Karpas-422 (cell line): ENCODE measurements around the gene KCNH1. TPM values are rescaled to one million over a fixed set of nuclear protein-coding genes. Genes with fewer than 3 reads are reported as not detected.

Experiments
- DNase-seq: peaks from one replicate; pipeline ENCODE4 v3.0.0-alpha.2; 2015
- H2AFZ ChIP-seq: fragments of 200-600 bp; sonication (generic); 2 replicates; pipeline ENCODE4 v1.6.1; 2014; ENCODE audit warnings: antibody characterized with exemption, low read length, mixed read lengths
- H3K27ac ChIP-seq: fragments of 200-600 bp; sonication (generic); 2 replicates; pipeline ENCODE4 v1.5.1; 2014; ENCODE audit warnings: mild to moderate bottlenecking, low read length, moderate library complexity
- H3K27me3 ChIP-seq: fragments of 200-600 bp; sonication (generic); 2 replicates; pipeline ENCODE4 v1.6.1; 2014; ENCODE audit warnings: low read length, mixed read lengths
- H3K36me3 ChIP-seq: fragments of 200-600 bp; sonication (generic); 2 replicates; pipeline ENCODE4 v1.6.1; 2014; ENCODE audit warnings: low read length, mixed read lengths; ENCODE audit not compliant: insufficient read depth
- H3K4me1 ChIP-seq: fragments of 200-600 bp; sonication (generic); 2 replicates; pipeline ENCODE4 v1.6.1; 2014; ENCODE audit warnings: mild to moderate bottlenecking, low read length, mixed read lengths
- H3K4me2 ChIP-seq: fragments of 200-600 bp; sonication (generic); 2 replicates; pipeline ENCODE4 v1.6.1; 2014; ENCODE audit warnings: low read length, low read depth, mild to moderate bottlenecking; ENCODE audit not compliant: poor library complexity, severe bottlenecking
- H3K4me3 ChIP-seq: fragments of 200-600 bp; sonication (generic); 2 replicates; pipeline ENCODE4 v1.5.1; 2014; ENCODE audit warnings: mild to moderate bottlenecking, antibody characterized with exemption, low read length, mixed read lengths
- H3K79me2 ChIP-seq: fragments of 200-600 bp; sonication (generic); 2 replicates; pipeline ENCODE4 v1.6.1; 2014; ENCODE audit warnings: mild to moderate bottlenecking, low read length, mixed read lengths
- H3K9ac ChIP-seq: fragments of 200-600 bp; sonication (generic); 2 replicates; pipeline ENCODE4 v1.6.0; 2014; ENCODE audit warnings: low read length
- H3K9me2 ChIP-seq: fragments of 200-600 bp; sonication (generic), shearing (Covaris generic); replicated peaks from 2 replicates; pipeline ENCODE4 v1.6.0; 2014; ENCODE audit warnings: mild to moderate bottlenecking, low read length, moderate library complexity; ENCODE audit not compliant: insufficient read depth
- H3K9me3 ChIP-seq: fragments of 300-700, 200-600 bp; sonication (generic); 2 replicates; pipeline ENCODE4 v1.6.1; 2014; ENCODE audit warnings: low read length, mixed read lengths
- H4K20me1 ChIP-seq: fragments of 200-600 bp; sonication (generic); 2 replicates; pipeline ENCODE4 v1.6.1; 2014; ENCODE audit warnings: mild to moderate bottlenecking, antibody characterized with exemption, low read length, low read depth; ENCODE audit not compliant: insufficient read depth
- total RNA-seq: library from RNA; depleted of rRNA; stranded (reverse); fragments of >200 nt; shearing (Covaris generic); gene quantifications from 2 replicates; pipeline ENCODE4 v1.2.3, GENCODE V29; 2014; ENCODE audit warnings: low replicate concordance

KCNH1 gene
- total RNA-seq, 1 experiment from 2014 or later, result not detected

DNA sequence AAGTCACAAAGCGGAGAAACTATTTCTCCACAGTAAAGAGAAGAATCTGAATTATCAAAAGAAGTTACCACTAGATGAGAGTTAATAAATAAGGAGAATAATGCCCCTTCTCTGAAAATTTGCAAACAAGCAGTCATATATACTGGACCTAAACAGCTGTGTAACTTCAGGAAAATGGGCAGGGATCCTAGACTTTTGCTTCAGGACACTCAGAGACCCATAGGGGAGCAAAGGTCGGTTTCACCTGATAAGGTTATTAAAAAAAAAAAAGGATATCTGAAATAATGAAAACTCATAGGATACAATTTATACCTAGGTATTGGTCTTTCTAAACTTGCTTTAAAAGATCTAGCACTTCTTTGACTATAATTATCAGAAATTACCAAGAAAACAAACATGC is 191.4 kb downstream of the KCNH1 start:
- no peaks in the 10 kb centered on the region for H3K9me2 ChIP-seq
- no peaks in the 10 kb centered on the region for H3K36me3 ChIP-seq
- H3K9me3 ChIP-seq, result no peaks in the 10 kb centered on the region
- no peaks in the 10 kb centered on the region for H3K27me3 ChIP-seq
- no peak overlapping the region for H3K9ac ChIP-seq
- DNase-seq, result no peak
- H3K4me3 ChIP-seq, result no peak overlapping the region
- H3K4me1 ChIP-seq, result no peaks in the 10 kb centered on the region
- H4K20me1 ChIP-seq, result no peaks in the 10 kb centered on the region
- H2AFZ ChIP-seq, result no peak overlapping the region
- no peak overlapping the region for H3K27ac ChIP-seq
- H3K79me2 ChIP-seq, result no peaks in the 10 kb centered on the region
- no peak overlapping the region for H3K4me2 ChIP-seq

GRCh38 chr1:210940081-210940617 is 193.8 kb downstream of the KCNH1 start:
- Histone ChIP-seq H3K79me2 (no peaks in the 10 kb centered on the region), H3K9ac (no peak overlapping the region), H3K9me2 (no peaks in the 10 kb centered on the region), H3K36me3 (no peaks in the 10 kb centered on the region), H4K20me1 (no peaks in the 10 kb centered on the region), H3K9me3 (no peaks in the 10 kb centered on the region), H3K4me3 (no peak overlapping the region), H3K27me3 (no peaks in the 10 kb centered on the region), H3K4me2 (no peak overlapping the region), H3K4me1 (no peaks in the 10 kb centered on the region), H3K27ac (no peak overlapping the region), H2AFZ (no peak overlapping the region)
- DNase-seq, result no peak

DNA sequence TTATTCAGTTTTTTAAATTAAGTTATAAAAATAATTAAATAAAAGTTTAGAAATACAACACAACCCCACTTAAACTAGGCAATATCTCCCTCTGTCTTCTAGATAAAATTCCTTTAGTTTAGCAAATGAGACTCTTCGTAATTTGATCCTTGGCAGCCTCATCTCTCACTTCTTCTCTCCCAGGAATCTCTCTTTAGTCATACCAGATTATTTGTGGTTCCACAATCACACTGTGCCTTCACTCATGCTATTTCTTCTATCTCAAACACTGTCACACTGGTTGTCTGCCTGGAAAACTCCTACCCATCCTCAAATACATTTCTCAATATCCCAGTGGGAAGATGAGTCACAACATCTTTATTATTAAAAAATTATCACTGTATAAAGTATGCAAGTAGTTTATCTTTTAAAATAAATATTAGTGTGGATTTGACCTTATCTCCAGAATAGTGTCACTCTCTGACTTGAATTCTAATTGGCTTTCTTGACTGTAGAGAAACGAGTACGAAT is 195.5 kb downstream of the KCNH1 start:
- Histone ChIP-seq H4K20me1 (no peaks in the 10 kb centered on the region), H3K4me1 (no peaks in the 10 kb centered on the region), H3K4me2 (no peak overlapping the region), H2AFZ (no peak overlapping the region), H3K36me3 (no peaks in the 10 kb centered on the region), H3K27ac (no peak overlapping the region), H3K9me3 (no peaks in the 10 kb centered on the region), H3K27me3 (no peaks in the 10 kb centered on the region), H3K9me2 (no peaks in the 10 kb centered on the region), H3K4me3 (no peak overlapping the region), H3K9ac (no peak overlapping the region), H3K79me2 (no peaks in the 10 kb centered on the region)
- no peak for DNase-seq

GRCh38 chr1:210937846-210938245 is 196.1 kb downstream of the KCNH1 start:
- no peaks in the 10 kb centered on the region for H3K9me3 ChIP-seq
- no peak overlapping the region for H3K9ac ChIP-seq
- no peaks in the 10 kb centered on the region for H3K9me2 ChIP-seq
- no peak for DNase-seq
- no peak overlapping the region for H3K4me2 ChIP-seq
- no peaks in the 10 kb centered on the region for H3K4me1 ChIP-seq
- H3K27me3 ChIP-seq, result no peaks in the 10 kb centered on the region
- no peak overlapping the region for H3K4me3 ChIP-seq
- H4K20me1 ChIP-seq, result no peaks in the 10 kb centered on the region
- H3K79me2 ChIP-seq, result no peaks in the 10 kb centered on the region
- H3K36me3 ChIP-seq, result no peaks in the 10 kb centered on the region
- no peak overlapping the region for H2AFZ ChIP-seq
- H3K27ac ChIP-seq, result no peak overlapping the region

DNA sequence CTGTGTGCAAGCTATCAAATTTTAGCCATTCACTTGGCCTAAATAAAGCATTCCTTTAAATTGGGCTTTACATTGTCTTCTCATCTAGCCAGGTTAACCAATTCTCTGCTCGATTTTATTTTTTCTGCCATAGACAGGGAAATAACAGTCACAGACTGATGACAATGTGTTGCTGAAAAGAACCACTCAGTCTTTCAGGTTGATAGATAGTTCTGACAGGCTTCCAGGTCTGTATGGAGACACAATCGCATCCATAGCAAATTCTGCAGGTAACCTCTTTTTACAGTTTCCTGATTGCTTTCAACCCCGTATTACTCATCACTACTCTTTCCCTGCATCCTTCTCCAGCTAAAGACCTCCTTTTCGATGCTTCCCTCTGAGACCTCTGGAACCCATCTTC is 198.0 kb downstream of the KCNH1 start:
- 0 out of 2 replicates have a peak, but pooled peaks cover 3% of the 10 kb centered on the region for H3K9me2 ChIP-seq
- H3K9me3 ChIP-seq, result no peaks in the 10 kb centered on the region
- no peak overlapping the region for H3K4me2 ChIP-seq
- no peak for DNase-seq
- no peak overlapping the region for H3K9ac ChIP-seq
- H2AFZ ChIP-seq, result no peak overlapping the region
- H3K4me1 ChIP-seq, result no peaks in the 10 kb centered on the region
- no peak overlapping the region for H3K27ac ChIP-seq
- H4K20me1 ChIP-seq, result no peaks in the 10 kb centered on the region
- no peaks in the 10 kb centered on the region for H3K36me3 ChIP-seq
- no peak overlapping the region for H3K4me3 ChIP-seq
- no peaks in the 10 kb centered on the region for H3K79me2 ChIP-seq
- H3K27me3 ChIP-seq, result no peaks in the 10 kb centered on the region

DNA sequence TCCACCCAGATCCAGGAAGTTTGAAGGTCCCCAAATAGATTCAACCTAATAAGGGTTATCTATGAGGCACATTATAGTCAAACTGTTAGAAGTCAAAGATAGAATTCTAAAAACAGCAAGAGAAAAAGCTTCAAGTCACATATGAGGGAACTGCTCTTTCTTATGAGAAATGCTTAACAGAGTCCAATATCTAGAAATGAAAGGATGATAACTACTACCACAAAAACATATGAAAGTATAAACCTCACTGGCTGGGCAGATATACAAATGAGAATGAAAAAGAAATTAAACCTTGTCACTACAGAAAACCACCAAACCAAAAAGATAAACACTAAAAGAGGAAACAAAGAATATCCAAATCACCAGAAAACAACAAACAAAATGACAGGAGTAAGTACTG is 201.8 kb downstream of the KCNH1 start:
- Histone ChIP-seq H3K9me3 (no peaks in the 10 kb centered on the region), H4K20me1 (no peaks in the 10 kb centered on the region), H3K36me3 (no peaks in the 10 kb centered on the region), H3K79me2 (no peaks in the 10 kb centered on the region), H3K27ac (no peak overlapping the region), H3K4me1 (no peaks in the 10 kb centered on the region), H3K9me2 (0 out of 2 replicates have a peak, but pooled peaks cover 3% of the 10 kb centered on the region), H3K27me3 (no peaks in the 10 kb centered on the region), H2AFZ (no peak overlapping the region), H3K4me2 (no peak overlapping the region), H3K9ac (no peak overlapping the region), H3K4me3 (no peak overlapping the region)
- no peak for DNase-seq

DNA sequence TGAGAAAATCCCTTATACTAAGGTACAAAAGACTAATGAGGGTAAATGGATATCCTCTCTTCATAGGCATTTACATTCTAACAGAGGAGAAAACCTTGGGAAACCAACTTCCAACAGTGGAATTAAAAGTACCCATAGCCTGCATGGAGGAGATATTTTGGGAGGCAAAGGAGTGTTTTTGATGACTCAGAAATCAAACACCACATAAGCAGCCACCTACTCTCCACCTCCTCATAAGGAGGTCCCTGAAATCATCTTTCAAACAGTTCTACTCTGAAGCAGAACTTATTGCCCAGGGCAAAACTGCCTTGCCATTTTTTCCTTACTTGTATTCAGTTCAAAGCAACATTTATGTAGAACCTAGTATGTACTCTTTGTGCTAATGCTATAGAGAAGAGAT is 211.3 kb downstream of the KCNH1 start:
- Histone ChIP-seq H3K9ac (no peak overlapping the region), H3K4me2 (no peak overlapping the region), H3K9me3 (no peaks in the 10 kb centered on the region), H3K36me3 (no peaks in the 10 kb centered on the region), H3K27me3 (no peaks in the 10 kb centered on the region), H3K4me1 (no peaks in the 10 kb centered on the region), H3K4me3 (no peak overlapping the region), H3K9me2 (no peaks in the 10 kb centered on the region), H4K20me1 (no peaks in the 10 kb centered on the region), H3K79me2 (no peaks in the 10 kb centered on the region), H2AFZ (no peak overlapping the region), H3K27ac (no peak overlapping the region)
- DNase-seq, result no peak

GRCh38 chr1:210920716-210921694 is 212.9 kb downstream of the KCNH1 start:
- Histone ChIP-seq H3K9me2 (no peaks in the 10 kb centered on the region), H3K4me2 (no peak overlapping the region), H3K27ac (no peak overlapping the region), H4K20me1 (no peaks in the 10 kb centered on the region), H3K79me2 (no peaks in the 10 kb centered on the region), H2AFZ (no peak overlapping the region), H3K36me3 (no peaks in the 10 kb centered on the region), H3K4me3 (no peak overlapping the region), H3K4me1 (no peaks in the 10 kb centered on the region), H3K9me3 (no peaks in the 10 kb centered on the region), H3K9ac (no peak overlapping the region), H3K27me3 (no peaks in the 10 kb centered on the region)
- DNase-seq, result no peak
